Uterus (tissue), 2 donors: ENCODE measurements around the gene GLB1L3.

Source experiments
- POLR2A ChIP-seq, 2 donors: fragments of 450-650 bp; IDR thresholded peaks; one replicate each; pipeline ENCODE4 v1.6.1; 2016; ENCODE audit warnings: antibody characterized with exemption in 2 of 2, mild to moderate bottlenecking in 1 of 2, moderate library complexity in 1 of 2
- TF ChIP-seq, protein P1 (sequence below), 4 experiments: fragments of 200-600 bp in 2 of 4; fragments of 450-650 bp in 2 of 4; sonication (generic) in 2 of 4; IDR thresholded peaks; one replicate each; pipeline ENCODE4 v1.5.1; 2016 to 2019; ENCODE audit warnings: antibody characterized with exemption in 4 of 4, mild to moderate bottlenecking in 2 of 4, moderate library complexity in 1 of 4

DNA sequence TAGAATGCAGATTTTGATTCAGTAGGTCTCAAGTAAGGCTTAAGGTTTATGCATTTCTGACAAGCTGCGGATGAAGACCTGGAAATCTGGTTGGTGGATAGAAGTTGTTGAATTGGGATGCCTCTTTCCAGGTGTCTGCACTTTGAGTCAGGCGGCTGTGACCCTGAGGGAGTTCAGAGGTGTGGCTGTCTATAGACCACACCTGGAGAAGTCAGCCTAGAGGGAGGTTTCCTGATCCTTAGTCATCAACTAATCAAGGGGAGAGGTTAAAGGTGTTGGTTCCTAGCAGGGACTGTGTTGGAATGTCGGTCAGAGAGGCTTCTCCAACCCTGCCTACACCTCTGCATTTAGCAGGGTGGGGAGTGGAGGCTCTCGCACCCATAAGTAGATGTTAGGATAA lies 63.6 kb downstream of the GLB1L3 start:
- TF ChIP-seq POLR2A (IDR thresholded peaks at IDR 0.05), result no peak
- TF ChIP-seq, protein P1, sequence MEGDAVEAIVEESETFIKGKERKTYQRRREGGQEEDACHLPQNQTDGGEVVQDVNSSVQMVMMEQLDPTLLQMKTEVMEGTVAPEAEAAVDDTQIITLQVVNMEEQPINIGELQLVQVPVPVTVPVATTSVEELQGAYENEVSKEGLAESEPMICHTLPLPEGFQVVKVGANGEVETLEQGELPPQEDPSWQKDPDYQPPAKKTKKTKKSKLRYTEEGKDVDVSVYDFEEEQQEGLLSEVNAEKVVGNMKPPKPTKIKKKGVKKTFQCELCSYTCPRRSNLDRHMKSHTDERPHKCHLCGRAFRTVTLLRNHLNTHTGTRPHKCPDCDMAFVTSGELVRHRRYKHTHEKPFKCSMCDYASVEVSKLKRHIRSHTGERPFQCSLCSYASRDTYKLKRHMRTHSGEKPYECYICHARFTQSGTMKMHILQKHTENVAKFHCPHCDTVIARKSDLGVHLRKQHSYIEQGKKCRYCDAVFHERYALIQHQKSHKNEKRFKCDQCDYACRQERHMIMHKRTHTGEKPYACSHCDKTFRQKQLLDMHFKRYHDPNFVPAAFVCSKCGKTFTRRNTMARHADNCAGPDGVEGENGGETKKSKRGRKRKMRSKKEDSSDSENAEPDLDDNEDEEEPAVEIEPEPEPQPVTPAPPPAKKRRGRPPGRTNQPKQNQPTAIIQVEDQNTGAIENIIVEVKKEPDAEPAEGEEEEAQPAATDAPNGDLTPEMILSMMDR (IDR thresholded peaks at IDR 0.05), result no peak
